GM23248 (cell line): ENCODE data around the gene EIF1AD. TPM values are rescaled to one million over a fixed set of nuclear protein-coding genes. Genes with fewer than 3 reads are reported as not detected.

Source experiments
- DNase-seq: peaks from one replicate; pipeline ENCODE4 v3.0.0-alpha.2; 2015
- H2AFZ ChIP-seq: fragments of 200-600 bp; sonication (generic); 2 replicates; pipeline ENCODE4 v1.6.1; 2016; ENCODE audit warnings: antibody characterized with exemption
- H3F3A ChIP-seq: fragments of 200-600 bp; sonication (generic); 2 replicates; pipeline ENCODE4 v1.6.1; 2016; ENCODE audit warnings: mild to moderate bottlenecking, antibody characterized with exemption, mixed run types; ENCODE audit not compliant: insufficient read depth
- H3K27ac ChIP-seq: fragments of 200-600 bp; sonication (generic); 2 replicates; pipeline ENCODE4 v1.5.1; 2016; ENCODE audit warnings: mild to moderate bottlenecking
- H3K27me3 ChIP-seq: fragments of 200-600 bp; sonication (generic); replicated peaks from 2 replicates; pipeline ENCODE4 v1.6.1; 2016; ENCODE audit warnings: mild to moderate bottlenecking; ENCODE audit not compliant: insufficient read depth
- H3K36me3 ChIP-seq: fragments of 200-600 bp; sonication (generic); 2 replicates; pipeline ENCODE4 v1.6.1; 2016; ENCODE audit warnings: low read depth, mild to moderate bottlenecking
- H3K4me1 ChIP-seq: fragments of 200-600 bp; sonication (generic); 2 replicates; pipeline ENCODE4 v1.6.1; 2016; ENCODE audit warnings: mild to moderate bottlenecking; ENCODE audit not compliant: insufficient read depth
- H3K4me2 ChIP-seq: fragments of 200-600 bp; sonication (generic); one replicate; pipeline ENCODE4 v1.6.1; 2016; ENCODE audit warnings: mild to moderate bottlenecking; ENCODE audit not compliant: unreplicated experiment
- H3K4me3 ChIP-seq: fragments of 200-600 bp; sonication (generic); 2 replicates; pipeline ENCODE4 v1.5.1; 2016; ENCODE audit warnings: mild to moderate bottlenecking
- H3K79me2 ChIP-seq: fragments of 200-600 bp; sonication (generic); 2 replicates; pipeline ENCODE4 v1.6.1; 2016; ENCODE audit warnings: mild to moderate bottlenecking; ENCODE audit not compliant: insufficient read depth
- H3K9ac ChIP-seq: fragments of 200-600 bp; sonication (generic); 2 replicates; pipeline ENCODE4 v1.6.1; 2016; ENCODE audit warnings: mild to moderate bottlenecking
- H3K9me2 ChIP-seq: fragments of 200-600 bp; sonication (generic); 2 replicates; pipeline ENCODE4 v1.6.1; 2016; ENCODE audit warnings: mixed run types, mild to moderate bottlenecking, moderate library complexity; ENCODE audit not compliant: insufficient read depth
- H3K9me3 ChIP-seq: fragments of 200-600 bp; sonication (generic); one replicate; pipeline ENCODE4 v1.6.1; 2017; ENCODE audit warnings: low read depth
- H4K20me1 ChIP-seq: fragments of 200-600 bp; sonication (generic); 2 replicates; pipeline ENCODE4 v1.6.0; 2016; ENCODE audit not compliant: insufficient read depth
- EZH2 ChIP-seq: fragments of 200-600 bp; sonication (generic); IDR thresholded peaks from 2 replicates; pipeline ENCODE4 v1.6.1; 2018; ENCODE audit warnings: antibody characterized with exemption, mild to moderate bottlenecking; ENCODE audit not compliant: insufficient read depth, poor library complexity, severe bottlenecking
- EZH2phosphoT487 ChIP-seq: fragments of 200-600 bp; sonication (generic); IDR thresholded peaks from 2 replicates; pipeline ENCODE4 v1.6.1; 2018; ENCODE audit warnings: antibody characterized with exemption, moderate library complexity, mild to moderate bottlenecking, low read depth; ENCODE audit not compliant: insufficient read depth
- WGBS, 2 experiments: methylation state at CpG; one replicate each; pipeline ENCODE4 v1.1.6; 2015 to 2017; ENCODE audit warnings: low lambda C conversion rate in 2 of 2, low coverage in 1 of 2; ENCODE audit errors: missing lambda C conversion rate in 2 of 2; 5-methylcytosine and 5-hydroxymethylcytosine counted together
- in situ Hi-C: fragments of 300-500 bp; cut with MboI; formaldehyde crosslinking; loops from 2 replicates; pipeline ENCODE4 v1.15.0; 2020
- polyA plus RNA-seq: library from polyadenylated mRNA; unstranded; fragments of >200 nt; fragmentation: Nextera tagmentation; extraction: Ambion mirVana; gene quantifications from 2 replicates; pipeline ENCODE4 v1.2.1, GENCODE V29; 2016
- total RNA-seq: library from RNA; depleted of rRNA; stranded (reverse); fragments of >200 nt; shearing (Covaris generic); gene quantifications from 2 replicates; pipeline ENCODE4 v1.2.3, GENCODE V29; 2014

EIF1AD gene
- total and polyA plus RNA-seq, 2 experiments from 2014 or later: 21.6 to 22.8 TPM

DNA sequence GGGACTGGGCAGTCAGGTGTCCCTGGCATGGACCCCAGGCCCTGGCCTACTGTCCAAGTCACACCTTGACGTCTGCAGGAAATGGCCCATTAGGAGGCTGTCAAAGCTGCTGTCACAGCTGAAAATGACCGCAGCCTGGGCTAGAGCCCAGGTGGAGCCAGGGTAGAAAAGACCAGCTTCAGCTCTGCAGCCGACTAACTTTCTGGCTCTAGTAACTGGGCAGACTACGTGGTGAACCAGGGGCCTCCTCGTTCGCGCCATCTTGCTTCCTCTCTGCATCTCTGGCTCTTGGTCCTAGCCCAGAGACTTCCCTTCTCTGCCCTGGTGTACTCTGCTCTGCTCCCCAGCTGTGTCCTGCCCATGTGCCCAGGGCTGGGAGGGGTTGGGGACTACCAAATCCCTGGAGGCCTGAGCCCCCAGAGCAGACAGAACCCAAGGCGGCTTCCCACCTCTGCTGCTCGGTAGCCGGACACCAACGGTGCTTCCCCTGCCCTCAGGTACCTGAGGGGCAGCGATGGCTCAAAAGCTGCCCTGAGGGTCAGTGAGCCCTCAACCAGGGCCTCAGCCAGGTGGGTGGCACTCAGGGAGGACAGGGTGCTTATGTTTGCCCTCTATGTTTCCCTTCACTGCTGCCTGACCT is 20.7 kb downstream of the EIF1AD start:
- H3K9ac ChIP-seq: no peak overlapping the region
- H3K9me3 ChIP-seq: no peaks in the 10 kb centered on the region
- H2AFZ ChIP-seq: no peak overlapping the region
- WGBS, 2 experiments: 69 to 72% methylated on average over 12 of the region's 12 CpGs
- no peaks in the 10 kb centered on the region; the same call in 1 of the 2 replicates for H3K36me3 ChIP-seq
- in situ Hi-C loops: loop anchor here (10.0 kb wide), 1 partner anchor 96 kb away; the partner anchor contains the start of gene FIBP
- no peaks in the 10 kb centered on the region for H3K9me2 ChIP-seq
- H3K27me3 ChIP-seq: no peaks in the 10 kb centered on the region
- no peak overlapping the region for H3K4me2 ChIP-seq
- no peak for DNase-seq
- no peak overlapping the region for H3K4me3 ChIP-seq
- no peaks in the 10 kb centered on the region for H3K79me2 ChIP-seq
- H4K20me1 ChIP-seq: no peaks in the 10 kb centered on the region
- peaks cover 5% of the 10 kb centered on the region; the same call in 1 of the 2 replicates for H3F3A ChIP-seq
- H3K4me1 ChIP-seq: no peaks in the 10 kb centered on the region
- H3K27ac ChIP-seq: no peak overlapping the region
- TF ChIP-seq EZH2 (no peak), EZH2phosphoT487 (no peak)

GRCh38 chr11:65979261-65979759 is 22.6 kb downstream of the EIF1AD start:
- H4K20me1 ChIP-seq: no peaks in the 10 kb centered on the region
- TF ChIP-seq EZH2: no peak
- no peak for TF ChIP-seq EZH2phosphoT487
- H3K36me3 ChIP-seq: no peaks in the 10 kb centered on the region; the same call in 1 of the 2 replicates
- WGBS, 2 experiments: 90% methylated on average over 10 of the region's 10 CpGs
- no peak overlapping the region for H3K27ac ChIP-seq
- no peaks in the 10 kb centered on the region for H3K9me3 ChIP-seq
- no peaks in the 10 kb centered on the region for H3K79me2 ChIP-seq
- no peaks in the 10 kb centered on the region for H3F3A ChIP-seq
- H2AFZ ChIP-seq: no peak overlapping the region
- no peak overlapping the region for H3K9ac ChIP-seq
- no peak overlapping the region for H3K4me3 ChIP-seq
- in situ Hi-C loops: no loop called here
- no peaks in the 10 kb centered on the region for H3K27me3 ChIP-seq
- H3K4me2 ChIP-seq: no peak overlapping the region
- no peaks in the 10 kb centered on the region for H3K9me2 ChIP-seq
- no peak for DNase-seq
- H3K4me1 ChIP-seq: no peaks in the 10 kb centered on the region

GRCh38 chr11:65978391-65979238 is 23.3 kb downstream of the EIF1AD start:
- no peaks in the 10 kb centered on the region for H4K20me1 ChIP-seq
- no peaks in the 10 kb centered on the region for H3F3A ChIP-seq
- H3K4me1 ChIP-seq: no peaks in the 10 kb centered on the region
- no peaks in the 10 kb centered on the region for H3K9me3 ChIP-seq
- H3K36me3 ChIP-seq: no peaks in the 10 kb centered on the region; the same call in 1 of the 2 replicates
- no peak overlapping the region for H3K4me2 ChIP-seq
- H3K79me2 ChIP-seq: no peaks in the 10 kb centered on the region
- no peaks in the 10 kb centered on the region for H3K27me3 ChIP-seq
- H3K9ac ChIP-seq: no peak overlapping the region
- in situ Hi-C loops: no loop called here
- no peak for DNase-seq
- H3K4me3 ChIP-seq: no peak overlapping the region
- H3K27ac ChIP-seq: no peak overlapping the region
- H2AFZ ChIP-seq: no peak overlapping the region
- TF ChIP-seq EZH2 (no peak), EZH2phosphoT487 (no peak)
- 91 to 94% methylated on average over 26 to 34 of the region's 34 CpGs for WGBS, 2 experiments
- no peaks in the 10 kb centered on the region for H3K9me2 ChIP-seq

DNA sequence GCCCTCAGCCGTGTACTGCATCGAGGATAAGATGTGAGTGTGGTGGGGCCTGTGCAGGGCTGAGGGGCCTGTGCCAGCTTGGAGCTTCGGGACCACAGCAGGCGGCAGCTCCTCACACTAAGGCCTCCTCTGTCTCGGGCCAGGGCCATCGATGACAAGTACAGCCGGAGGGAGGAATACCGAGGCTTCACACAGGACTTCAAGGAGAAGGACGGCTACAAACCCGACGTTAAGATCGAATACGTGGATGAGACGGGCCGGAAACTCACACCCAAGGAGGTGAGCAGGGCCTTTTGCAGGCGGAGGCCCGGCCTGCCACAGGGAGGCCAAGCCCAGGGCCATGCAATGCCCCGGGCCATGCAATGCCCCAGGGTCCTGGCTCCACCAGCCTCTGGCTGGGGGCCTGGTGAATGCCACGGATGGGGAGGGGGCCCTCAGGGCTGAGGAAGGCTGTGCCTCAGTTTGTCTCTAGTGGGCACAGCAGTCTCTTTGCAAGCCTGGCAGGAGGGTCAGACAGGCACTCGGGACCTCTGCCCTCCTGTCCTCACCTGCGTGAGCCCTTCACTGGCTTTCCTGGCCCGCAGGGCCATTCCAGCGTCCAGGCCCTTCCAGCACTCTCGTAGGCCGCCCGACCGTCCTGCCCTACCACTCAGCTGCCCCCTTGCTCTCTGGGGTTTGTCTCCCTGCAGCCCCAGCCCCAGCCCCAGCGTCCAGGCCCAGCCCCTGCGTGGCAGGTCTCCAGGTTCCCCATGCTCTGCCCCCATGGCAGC is 24.2 kb downstream of the EIF1AD start:
- no peak overlapping the region for H3K27ac ChIP-seq
- H3K27me3 ChIP-seq: no peaks in the 10 kb centered on the region
- in situ Hi-C loops: no loop called here
- TF ChIP-seq EZH2 (no peak), EZH2phosphoT487 (no peak)
- H4K20me1 ChIP-seq: no peaks in the 10 kb centered on the region
- H3F3A ChIP-seq: no peaks in the 10 kb centered on the region
- no peak overlapping the region for H3K9ac ChIP-seq
- H3K36me3 ChIP-seq: no peaks in the 10 kb centered on the region; the same call in 1 of the 2 replicates
- 91 to 92% methylated on average over 25 to 28 of the region's 29 CpGs for WGBS, 2 experiments
- no peak overlapping the region for H2AFZ ChIP-seq
- H3K4me2 ChIP-seq: no peak overlapping the region
- H3K4me3 ChIP-seq: no peak overlapping the region
- H3K4me1 ChIP-seq: no peaks in the 10 kb centered on the region
- no peaks in the 10 kb centered on the region for H3K9me3 ChIP-seq
- H3K9me2 ChIP-seq: no peaks in the 10 kb centered on the region
- no peaks in the 10 kb centered on the region for H3K79me2 ChIP-seq
- DNase-seq: no peak
